ENCODE data around the gene TRIM14.

Gene TRIM14

GRCh38 chr9:98057138-98057799, 61.8 kb downstream of the TRIM14 start:
- TF ChIP-seq, protein P1, sequence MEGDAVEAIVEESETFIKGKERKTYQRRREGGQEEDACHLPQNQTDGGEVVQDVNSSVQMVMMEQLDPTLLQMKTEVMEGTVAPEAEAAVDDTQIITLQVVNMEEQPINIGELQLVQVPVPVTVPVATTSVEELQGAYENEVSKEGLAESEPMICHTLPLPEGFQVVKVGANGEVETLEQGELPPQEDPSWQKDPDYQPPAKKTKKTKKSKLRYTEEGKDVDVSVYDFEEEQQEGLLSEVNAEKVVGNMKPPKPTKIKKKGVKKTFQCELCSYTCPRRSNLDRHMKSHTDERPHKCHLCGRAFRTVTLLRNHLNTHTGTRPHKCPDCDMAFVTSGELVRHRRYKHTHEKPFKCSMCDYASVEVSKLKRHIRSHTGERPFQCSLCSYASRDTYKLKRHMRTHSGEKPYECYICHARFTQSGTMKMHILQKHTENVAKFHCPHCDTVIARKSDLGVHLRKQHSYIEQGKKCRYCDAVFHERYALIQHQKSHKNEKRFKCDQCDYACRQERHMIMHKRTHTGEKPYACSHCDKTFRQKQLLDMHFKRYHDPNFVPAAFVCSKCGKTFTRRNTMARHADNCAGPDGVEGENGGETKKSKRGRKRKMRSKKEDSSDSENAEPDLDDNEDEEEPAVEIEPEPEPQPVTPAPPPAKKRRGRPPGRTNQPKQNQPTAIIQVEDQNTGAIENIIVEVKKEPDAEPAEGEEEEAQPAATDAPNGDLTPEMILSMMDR (IDR thresholded peaks at IDR 0.05; ENCODE audit: low read depth, low read length, missing control alignments): no peak
- in situ Hi-C loops (cut with HindIII; ENCODE audit: low pct_ligation_motif_present, low sequenced_read_pairs): no loop called here
- no peak for DNase-seq

GRCh38 chr9:98056269-98057137, 62.5 kb downstream of the TRIM14 start, which contains the start of gene NANS:
NANS (plus strand) TSS chr9:98056732; CDS start chr9:98056809, 77 bp downstream.
- in situ Hi-C loops (cut with HindIII; ENCODE audit: low pct_ligation_motif_present, low sequenced_read_pairs): no loop called here
- no peaks in the 10 kb centered on the region for H3K27me3 ChIP-seq (replicated peaks)
- peak; percentile 96 for DNase-seq
- peak within 1 kb of the TSS; percentile 82 for H3K27ac ChIP-seq
- TF ChIP-seq, protein P1 (IDR thresholded peaks at IDR 0.05; ENCODE audit: low read depth, low read length, missing control alignments): peak; percentile 24
- peak within 1 kb of the TSS; percentile 84 for H3K4me3 ChIP-seq (ENCODE audit: low read depth, low read length)
- no peaks in the 10 kb centered on the region for H3K36me3 ChIP-seq (replicated peaks)

More at GRCh38 chr9:98057138-98057799, 61.8 kb downstream of the TRIM14 start:
- no peaks in the 10 kb centered on the region for H3K27me3 ChIP-seq (replicated peaks)
- peaks cover 6% of the 10 kb centered on the region for H3K36me3 ChIP-seq (replicated peaks)
- peak overlapping the region; percentile 82 for H3K27ac ChIP-seq
- H3K4me3 ChIP-seq (ENCODE audit: low read depth, low read length): peak overlapping the region; percentile 84

- H3K4me3 ChIP-seq (ENCODE audit: low read depth, low read length): no peak overlapping the region
- H3K36me3 ChIP-seq (replicated peaks): no peaks in the 10 kb centered on the region
- TF ChIP-seq, protein P1 (IDR thresholded peaks at IDR 0.05; ENCODE audit: low read depth, low read length, missing control alignments): no peak
- in situ Hi-C loops (cut with HindIII; ENCODE audit: low pct_ligation_motif_present, low sequenced_read_pairs): no loop called here
- no peaks in the 10 kb centered on the region for H3K27me3 ChIP-seq (replicated peaks)
- no peak overlapping the region for H3K27ac ChIP-seq
- no peak for DNase-seq
Observed at GRCh38 chr9:98054376-98054951, 64.6 kb downstream of the TRIM14 start.

- no peak for DNase-seq
- in situ Hi-C loops (cut with HindIII; ENCODE audit: low pct_ligation_motif_present, low sequenced_read_pairs): no loop called here
- TF ChIP-seq, protein P1 (IDR thresholded peaks at IDR 0.05; ENCODE audit: low read depth, low read length, missing control alignments): no peak
- H3K36me3 ChIP-seq (replicated peaks): no peaks in the 10 kb centered on the region
- no peaks in the 10 kb centered on the region for H3K27me3 ChIP-seq (replicated peaks)
- H3K4me3 ChIP-seq (ENCODE audit: low read depth, low read length): no peak overlapping the region
- H3K27ac ChIP-seq: no peak overlapping the region
Observed at GRCh38 chr9:98050351-98050750, 68.7 kb downstream of the TRIM14 start.

DNA sequence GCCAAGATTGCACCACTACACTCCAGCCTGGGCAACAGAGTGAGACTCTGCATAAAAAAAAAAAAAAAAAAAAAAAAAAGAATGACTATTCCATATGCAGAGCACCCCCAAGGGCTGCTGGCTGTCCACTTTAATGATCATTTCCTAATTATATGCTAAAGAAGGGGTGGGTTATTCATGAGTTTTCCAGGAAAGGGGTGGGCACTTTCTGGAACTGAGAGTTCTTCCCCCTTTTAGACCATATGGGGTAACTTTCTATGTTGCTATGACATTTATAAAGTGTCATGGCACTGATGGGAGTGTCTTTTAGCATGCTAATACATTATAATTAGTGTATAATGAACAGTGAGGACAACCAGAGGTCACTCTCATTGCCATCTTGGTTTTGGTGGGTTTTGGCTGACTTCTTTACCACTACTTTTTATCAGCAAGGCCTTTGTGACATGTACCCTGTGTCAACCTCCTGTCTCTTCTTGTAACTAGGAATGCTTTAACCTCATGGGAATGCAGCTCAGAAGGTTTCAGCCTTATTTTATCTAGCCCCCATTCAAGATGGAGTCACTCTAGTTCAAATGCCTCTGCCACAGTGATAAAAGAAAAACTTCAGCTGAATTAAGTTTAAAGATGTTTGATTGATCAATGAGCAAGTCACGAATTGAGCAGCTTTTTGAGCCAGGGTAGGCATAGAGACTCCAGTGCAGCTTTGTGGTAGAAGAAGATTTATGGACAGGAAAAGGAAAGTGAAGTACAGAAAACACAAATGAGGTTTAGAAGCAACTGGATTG, 69.5 kb downstream of the TRIM14 start:
- DNase-seq: no peak
- in situ Hi-C loops (cut with HindIII; ENCODE audit: low pct_ligation_motif_present, low sequenced_read_pairs): no loop called here
- H3K27me3 ChIP-seq (replicated peaks): no peaks in the 10 kb centered on the region
- no peak overlapping the region for H3K4me3 ChIP-seq (ENCODE audit: low read depth, low read length)
- TF ChIP-seq, protein P1 (IDR thresholded peaks at IDR 0.05; ENCODE audit: low read depth, low read length, missing control alignments): no peak
- no peak overlapping the region for H3K27ac ChIP-seq
- no peaks in the 10 kb centered on the region for H3K36me3 ChIP-seq (replicated peaks)
